Neural crest cell (in vitro differentiated cells): ENCODE data around the gene FEM1B. TPM values are rescaled to one million over a fixed set of nuclear protein-coding genes. Genes with fewer than 3 reads are reported as not detected.
A peak's percentile ranks its signal among the peaks of the same experiment; 100 is the strongest.

Experiments used
- DNase-seq: peaks from one replicate; pipeline ENCODE4 v3.0.0; 2021; ENCODE audit warnings: low read depth, mixed read lengths, low spot score
- H3K27ac Mint-ChIP-seq: one replicate; pipeline ENCODE4 v1.8.0; 2021; ENCODE audit warnings: mild to moderate bottlenecking, mixed read lengths; ENCODE audit not compliant: unreplicated experiment
- H3K27me3 Mint-ChIP-seq: 2 replicates; pipeline ENCODE4 v1.8.0; 2021; ENCODE audit warnings: low read depth, mild to moderate bottlenecking, mixed read lengths
- H3K36me3 Mint-ChIP-seq: 2 replicates; pipeline ENCODE4 v1.8.0; 2021; ENCODE audit warnings: low read depth, mild to moderate bottlenecking, mixed read lengths
- H3K4me1 Mint-ChIP-seq: 2 replicates; pipeline ENCODE4 v1.8.0; 2021; ENCODE audit warnings: mixed read lengths
- H3K4me3 Mint-ChIP-seq: one replicate; pipeline ENCODE4 v1.8.0; 2021; ENCODE audit warnings: mild to moderate bottlenecking, mixed read lengths
- H3K9me3 Mint-ChIP-seq: 2 replicates; pipeline ENCODE4 v1.8.0; 2021; ENCODE audit warnings: mixed read lengths
- total RNA-seq: library from RNA; stranded (reverse); gene quantifications from 2 replicates; pipeline ENCODE4 v1.2.1, GENCODE V29; 2021
- TF ChIP-seq, protein P1 (sequence below): fragments of 200-600 bp; sonication (generic); conservative IDR thresholded peaks from 2 replicates; pipeline ENCODE4 v1.5.0; 2021; ENCODE audit warnings: antibody characterized with exemption, mild to moderate bottlenecking

Gene FEM1B
- total RNA-seq, 1 donor from 2014 or later: 61.4 TPM

DNA sequence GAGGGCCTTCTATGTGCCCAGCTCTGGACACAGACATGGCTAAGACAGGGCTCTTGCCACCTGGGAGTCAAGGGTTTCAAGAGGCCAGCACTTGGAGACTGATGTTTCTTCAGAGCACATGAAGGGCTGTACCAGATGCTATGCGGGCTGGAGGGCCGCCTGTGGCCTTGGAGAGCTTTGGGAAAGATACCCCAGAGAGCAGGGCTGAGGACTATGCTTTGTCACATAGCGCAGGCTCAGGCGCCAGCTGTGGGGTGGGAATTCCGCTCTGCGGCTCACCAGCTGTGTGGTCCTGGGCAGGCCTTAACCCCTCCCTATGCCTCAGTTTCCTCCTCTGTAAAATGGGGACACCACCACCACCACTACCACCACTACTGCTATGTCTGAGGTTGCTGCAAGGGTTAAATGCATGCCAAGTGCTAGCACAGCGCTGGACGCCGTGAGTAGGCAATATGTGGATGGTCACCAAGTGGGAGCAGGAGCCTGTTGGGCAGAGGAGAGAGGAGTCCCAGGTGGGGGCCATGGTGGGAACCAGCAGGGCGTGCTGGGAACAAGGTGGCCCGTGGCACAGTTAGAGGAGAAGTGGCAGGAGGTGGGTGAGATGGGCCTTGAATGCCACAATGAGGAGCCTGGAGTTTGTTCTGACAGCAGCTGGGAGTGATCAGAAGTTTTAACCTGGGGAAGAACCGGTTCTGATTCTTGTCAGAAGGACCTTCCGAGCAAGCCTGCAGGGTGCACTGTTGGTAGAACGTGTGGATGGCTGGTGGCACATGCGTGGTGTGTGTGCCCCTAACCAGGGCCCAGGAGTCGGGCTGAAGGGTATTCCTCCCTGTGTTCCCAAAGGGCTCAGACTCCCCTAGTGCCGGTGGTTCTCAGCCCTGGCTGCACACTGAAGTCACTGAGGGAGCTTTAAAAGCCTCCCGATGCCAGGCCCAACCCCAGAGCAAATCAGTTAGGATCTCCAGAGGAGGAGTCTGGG is 41.7 kb downstream of the FEM1B start:
- no peak overlapping the region for H3K4me3 Mint-ChIP-seq
- H3K36me3 Mint-ChIP-seq: no peaks in the 10 kb centered on the region
- TF ChIP-seq, protein P1, sequence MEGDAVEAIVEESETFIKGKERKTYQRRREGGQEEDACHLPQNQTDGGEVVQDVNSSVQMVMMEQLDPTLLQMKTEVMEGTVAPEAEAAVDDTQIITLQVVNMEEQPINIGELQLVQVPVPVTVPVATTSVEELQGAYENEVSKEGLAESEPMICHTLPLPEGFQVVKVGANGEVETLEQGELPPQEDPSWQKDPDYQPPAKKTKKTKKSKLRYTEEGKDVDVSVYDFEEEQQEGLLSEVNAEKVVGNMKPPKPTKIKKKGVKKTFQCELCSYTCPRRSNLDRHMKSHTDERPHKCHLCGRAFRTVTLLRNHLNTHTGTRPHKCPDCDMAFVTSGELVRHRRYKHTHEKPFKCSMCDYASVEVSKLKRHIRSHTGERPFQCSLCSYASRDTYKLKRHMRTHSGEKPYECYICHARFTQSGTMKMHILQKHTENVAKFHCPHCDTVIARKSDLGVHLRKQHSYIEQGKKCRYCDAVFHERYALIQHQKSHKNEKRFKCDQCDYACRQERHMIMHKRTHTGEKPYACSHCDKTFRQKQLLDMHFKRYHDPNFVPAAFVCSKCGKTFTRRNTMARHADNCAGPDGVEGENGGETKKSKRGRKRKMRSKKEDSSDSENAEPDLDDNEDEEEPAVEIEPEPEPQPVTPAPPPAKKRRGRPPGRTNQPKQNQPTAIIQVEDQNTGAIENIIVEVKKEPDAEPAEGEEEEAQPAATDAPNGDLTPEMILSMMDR: no peak
- no peaks in the 10 kb centered on the region for H3K27me3 Mint-ChIP-seq
- DNase-seq: no peak
- H3K9me3 Mint-ChIP-seq: no peaks in the 10 kb centered on the region
- H3K27ac Mint-ChIP-seq: peak overlapping the region; percentile 43
- H3K4me1 Mint-ChIP-seq: peaks cover 17% of the 10 kb centered on the region

DNA sequence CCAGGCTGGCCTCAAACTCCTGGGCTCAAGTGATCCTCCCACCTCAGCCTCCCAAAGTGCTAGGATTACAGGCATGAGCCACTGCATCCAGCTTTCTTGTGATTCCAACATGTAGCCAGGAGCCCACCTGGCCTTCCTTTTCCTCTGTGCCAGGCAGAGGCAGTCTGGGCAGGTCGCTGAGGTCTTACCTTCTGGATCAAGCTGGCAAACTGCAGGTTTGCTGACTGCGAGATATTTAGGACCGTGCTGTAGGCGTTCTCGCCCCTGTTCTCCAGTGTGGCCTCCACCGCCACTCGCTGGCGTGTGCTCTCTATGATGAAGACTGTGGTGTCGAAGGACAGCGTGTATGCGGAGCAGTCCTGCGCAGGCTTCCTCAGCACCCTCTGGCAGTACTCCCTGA is 42.5 kb downstream of the FEM1B start:
- DNase-seq: no peak
- no peak overlapping the region for H3K4me3 Mint-ChIP-seq
- no peaks in the 10 kb centered on the region for H3K27me3 Mint-ChIP-seq
- TF ChIP-seq, protein P1: no peak
- no peak overlapping the region for H3K27ac Mint-ChIP-seq
- peaks cover 9% of the 10 kb centered on the region for H3K4me1 Mint-ChIP-seq
- no peaks in the 10 kb centered on the region for H3K36me3 Mint-ChIP-seq
- H3K9me3 Mint-ChIP-seq: no peaks in the 10 kb centered on the region

DNA sequence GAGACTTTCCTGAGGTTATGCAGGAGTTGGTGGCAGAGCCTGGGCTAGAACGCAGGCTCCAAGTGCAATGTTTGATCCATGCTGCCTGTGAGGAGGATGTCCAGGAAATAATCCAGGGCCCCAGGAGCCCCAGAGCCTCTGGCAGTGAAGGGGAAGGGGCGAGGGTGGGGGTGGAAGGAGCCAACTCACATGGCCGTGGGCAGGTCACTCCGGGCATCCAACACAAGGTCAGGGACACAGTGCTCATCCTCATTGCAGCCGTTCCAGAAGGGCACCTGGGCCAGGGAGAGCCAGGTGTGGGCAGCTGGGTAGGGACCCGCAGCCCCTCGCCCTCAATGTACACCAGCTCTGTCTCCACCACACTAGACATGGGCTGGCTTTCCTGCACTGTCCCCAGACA is 43.7 kb downstream of the FEM1B start:
- TF ChIP-seq, protein P1: no peak
- DNase-seq: no peak
- no peak overlapping the region for H3K27ac Mint-ChIP-seq
- no peaks in the 10 kb centered on the region for H3K9me3 Mint-ChIP-seq
- H3K4me3 Mint-ChIP-seq: no peak overlapping the region
- H3K36me3 Mint-ChIP-seq: no peaks in the 10 kb centered on the region
- peaks cover 6% of the 10 kb centered on the region for H3K4me1 Mint-ChIP-seq
- H3K27me3 Mint-ChIP-seq: no peaks in the 10 kb centered on the region

DNA sequence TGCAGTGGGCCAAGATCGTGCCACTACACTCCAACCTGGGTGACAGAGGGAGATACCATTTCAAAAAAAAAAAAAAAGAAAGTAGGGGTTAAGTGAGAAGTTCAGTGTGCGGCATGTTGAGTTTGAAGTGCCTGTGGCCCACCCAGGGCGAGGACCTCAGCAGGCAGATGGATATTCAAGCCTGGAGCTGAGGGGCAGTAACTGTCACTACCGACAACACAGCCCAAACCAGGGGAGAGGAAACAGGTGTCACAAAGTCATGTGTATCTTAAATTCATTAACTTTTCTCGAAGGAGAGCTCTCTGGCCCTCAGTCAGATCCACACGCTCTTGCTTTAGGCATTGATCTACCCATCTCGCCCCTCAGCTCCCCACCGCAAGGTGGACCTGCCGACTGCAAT is 45.3 kb downstream of the FEM1B start:
- DNase-seq: no peak
- Mint-ChIP-seq H3K36me3 (no peaks in the 10 kb centered on the region), H3K27me3 (no peaks in the 10 kb centered on the region), H3K4me3 (no peak overlapping the region), H3K27ac (peak overlapping the region; percentile 30), H3K9me3 (no peaks in the 10 kb centered on the region), H3K4me1 (peaks cover 2% of the 10 kb centered on the region)
- TF ChIP-seq, protein P1: no peak

DNA sequence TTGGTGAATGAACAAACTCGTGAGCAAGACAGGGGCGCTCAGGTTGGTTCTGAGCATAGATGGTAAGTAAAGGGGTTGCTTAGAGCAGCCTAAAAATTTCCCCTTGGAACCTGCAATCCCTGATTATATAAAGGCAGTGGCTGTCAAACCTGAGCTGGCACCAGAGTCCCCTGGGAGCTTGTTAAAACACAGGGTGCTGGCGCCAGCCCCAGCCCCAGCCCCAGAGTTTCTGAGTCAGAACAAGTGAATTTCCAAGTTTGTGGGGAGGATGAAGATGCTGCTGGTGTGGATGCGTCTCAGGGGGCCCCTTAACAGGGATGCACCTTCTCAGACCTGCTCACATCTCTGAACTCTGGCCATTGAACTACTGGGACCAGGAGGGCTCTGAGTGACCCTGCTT is 48.2 kb downstream of the FEM1B start:
- no peaks in the 10 kb centered on the region for H3K36me3 Mint-ChIP-seq
- H3K27me3 Mint-ChIP-seq: no peaks in the 10 kb centered on the region
- TF ChIP-seq, protein P1: no peak
- DNase-seq: no peak
- H3K27ac Mint-ChIP-seq: no peak overlapping the region
- H3K4me3 Mint-ChIP-seq: no peak overlapping the region
- peaks cover 17% of the 10 kb centered on the region for H3K4me1 Mint-ChIP-seq
- no peaks in the 10 kb centered on the region for H3K9me3 Mint-ChIP-seq
